ENCODE measurements around the gene RBCK1. TPM values are rescaled to one million over a fixed set of nuclear protein-coding genes. Genes with fewer than 3 reads are reported as not detected.

Gene RBCK1
- total RNA-seq, 4 donors from 2014 or later = 133 to 254 (median 154) TPM

GRCh38 chr20:417801-418342, 9.8 kb downstream of the RBCK1 start:
- peak in 1 of 3 donors; percentile 28 for DNase-seq
- Histone ChIP-seq H3K9me3 (no peaks in the 10 kb centered on the region), H3K27me3 (no peaks in the 10 kb centered on the region), H3K27ac (no peak overlapping the region), H3K4me1 (no peaks in the 10 kb centered on the region), H3K4me3 (no peak overlapping the region), H3K36me3 (peaks cover 0 to 63% (median 3%) of the 10 kb centered on the region in 3 donors)
- TF ChIP-seq, protein P1, sequence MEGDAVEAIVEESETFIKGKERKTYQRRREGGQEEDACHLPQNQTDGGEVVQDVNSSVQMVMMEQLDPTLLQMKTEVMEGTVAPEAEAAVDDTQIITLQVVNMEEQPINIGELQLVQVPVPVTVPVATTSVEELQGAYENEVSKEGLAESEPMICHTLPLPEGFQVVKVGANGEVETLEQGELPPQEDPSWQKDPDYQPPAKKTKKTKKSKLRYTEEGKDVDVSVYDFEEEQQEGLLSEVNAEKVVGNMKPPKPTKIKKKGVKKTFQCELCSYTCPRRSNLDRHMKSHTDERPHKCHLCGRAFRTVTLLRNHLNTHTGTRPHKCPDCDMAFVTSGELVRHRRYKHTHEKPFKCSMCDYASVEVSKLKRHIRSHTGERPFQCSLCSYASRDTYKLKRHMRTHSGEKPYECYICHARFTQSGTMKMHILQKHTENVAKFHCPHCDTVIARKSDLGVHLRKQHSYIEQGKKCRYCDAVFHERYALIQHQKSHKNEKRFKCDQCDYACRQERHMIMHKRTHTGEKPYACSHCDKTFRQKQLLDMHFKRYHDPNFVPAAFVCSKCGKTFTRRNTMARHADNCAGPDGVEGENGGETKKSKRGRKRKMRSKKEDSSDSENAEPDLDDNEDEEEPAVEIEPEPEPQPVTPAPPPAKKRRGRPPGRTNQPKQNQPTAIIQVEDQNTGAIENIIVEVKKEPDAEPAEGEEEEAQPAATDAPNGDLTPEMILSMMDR (IDR thresholded peaks at IDR 0.05) = no peak
- no peak for TF ChIP-seq POLR2A (IDR thresholded peaks at IDR 0.05)

GRCh38 chr20:418858-419365, 10.8 kb downstream of the RBCK1 start:
- Histone ChIP-seq H3K27me3 (no peaks in the 10 kb centered on the region), H3K4me1 (no peaks in the 10 kb centered on the region), H3K9me3 (no peaks in the 10 kb centered on the region), H3K36me3 (peaks cover 0 to 74% (median 3%) of the 10 kb centered on the region in 3 donors), H3K4me3 (no peak overlapping the region), H3K27ac (peak overlapping the region in 1 of 4 donors; percentile 66)
- DNase-seq = peak in 1 of 3 donors; percentile 36
- TF ChIP-seq POLR2A (IDR thresholded peaks at IDR 0.05) = no peak
- TF ChIP-seq, protein P1 (IDR thresholded peaks at IDR 0.05) = no peak

DNA sequence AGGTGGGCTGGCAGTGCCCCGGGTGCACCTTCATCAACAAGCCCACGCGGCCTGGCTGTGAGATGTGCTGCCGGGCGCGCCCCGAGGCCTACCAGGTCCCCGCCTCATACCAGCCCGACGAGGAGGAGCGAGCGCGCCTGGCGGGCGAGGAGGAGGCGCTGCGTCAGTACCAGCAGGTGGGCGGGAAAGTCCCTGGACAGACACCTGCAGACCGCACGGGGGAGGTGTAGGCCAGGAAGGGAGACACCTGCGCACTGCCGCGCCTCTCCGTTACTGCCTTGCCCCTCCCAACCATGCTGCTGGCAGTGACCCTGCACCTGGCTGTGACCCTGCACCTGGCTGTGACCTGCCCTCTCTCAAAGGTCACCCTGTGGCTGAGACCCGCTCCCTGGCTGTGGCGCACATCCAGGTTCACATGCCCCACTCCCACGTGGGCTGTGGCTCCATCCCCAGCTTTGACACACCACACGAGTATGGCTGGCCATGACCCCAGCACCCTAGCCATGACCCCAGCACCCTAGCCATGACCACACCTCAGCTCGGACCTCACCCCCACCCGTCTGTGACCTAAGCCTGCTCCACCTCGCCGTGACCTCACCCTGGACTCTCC, 11.6 kb downstream of the RBCK1 start:
- Histone ChIP-seq H3K4me3 (no peak overlapping the region), H3K4me1 (no peaks in the 10 kb centered on the region), H3K36me3 (peaks cover 0 to 81% (median 3%) of the 10 kb centered on the region in 3 donors), H3K9me3 (no peaks in the 10 kb centered on the region), H3K27me3 (no peaks in the 10 kb centered on the region), H3K27ac (peak overlapping the region in 1 of 4 donors; percentile 66)
- TF ChIP-seq POLR2A (IDR thresholded peaks at IDR 0.05) = no peak
- TF ChIP-seq, protein P1 (IDR thresholded peaks at IDR 0.05) = peak in 3 of 6 experiments; percentile 42 to 66 (median 51)
- DNase-seq = peak; percentile 59 to 91 (median 74)

DNA sequence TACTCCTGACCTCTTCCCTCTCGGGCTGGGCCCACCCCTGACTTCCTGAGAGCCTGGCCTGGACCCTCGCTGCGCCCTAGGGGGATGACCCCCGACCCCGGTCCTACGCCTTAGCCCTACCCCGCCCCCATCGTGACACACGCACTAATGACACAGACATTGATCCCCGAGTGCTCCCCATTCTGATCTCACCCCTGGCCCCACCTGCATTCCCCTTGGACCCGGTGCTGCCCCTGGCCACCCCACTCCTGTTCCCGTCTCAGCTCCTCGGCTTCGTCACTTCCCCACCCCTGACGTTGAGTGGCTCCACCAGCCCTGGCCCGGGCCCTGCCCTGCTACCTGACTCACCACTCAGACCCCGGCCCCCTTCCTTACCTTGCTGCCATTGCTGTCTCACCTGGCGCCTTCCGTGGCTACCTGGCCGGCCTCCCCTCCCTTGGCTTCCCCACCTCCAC, 12.1 kb downstream of the RBCK1 start:
- Histone ChIP-seq H3K4me3 (no peak overlapping the region), H3K27ac (peak overlapping the region in 1 of 4 donors; percentile 66), H3K4me1 (no peaks in the 10 kb centered on the region), H3K36me3 (peaks cover 0 to 82% (median 3%) of the 10 kb centered on the region in 3 donors), H3K27me3 (no peaks in the 10 kb centered on the region), H3K9me3 (no peaks in the 10 kb centered on the region)
- DNase-seq = no peak
- no peak for TF ChIP-seq POLR2A (IDR thresholded peaks at IDR 0.05)
- TF ChIP-seq, protein P1 (IDR thresholded peaks at IDR 0.05) = no peak

GRCh38 chr20:420721-421574, 12.8 kb downstream of the RBCK1 start:
- Histone ChIP-seq H3K27me3 (no peaks in the 10 kb centered on the region), H3K4me1 (no peaks in the 10 kb centered on the region), H3K9me3 (no peaks in the 10 kb centered on the region), H3K27ac (no peak overlapping the region), H3K4me3 (no peak overlapping the region), H3K36me3 (peaks cover 0 to 79% (median 3%) of the 10 kb centered on the region in 3 donors)
- DNase-seq = peak; percentile 34 to 79 (median 74)
- TF ChIP-seq, protein P1 (IDR thresholded peaks at IDR 0.05) = no peak
- TF ChIP-seq POLR2A (IDR thresholded peaks at IDR 0.05) = no peak
